Muscle of back (tissue), 10 donors: Measurements from ENCODE around the gene SLC16A13. TPM values are rescaled to one million over a fixed set of nuclear protein-coding genes. Genes with fewer than 3 reads are reported as not detected.

Experiments
- polyA plus RNA-seq, 10 donors: library from polyadenylated mRNA; unstranded; fragments of 120-200 nt; gene quantifications; one replicate each; pipeline ENCODE4 v1.2.1, GENCODE V29; 2013; ENCODE audit not compliant: insufficient read length in 10 of 10

The SLC16A13 gene
- polyA plus RNA-seq, 10 donors, result 0.62 to 2.4 (median 1.3) TPM

Other genes starting within 250 kb of the SLC16A13 start
- under 1 TPM in 2 of 10 donors, not detected in 8; 0.24 to 0.26 TPM for gene TEKT1, start 204.3 kb upstream of the SLC16A13 start, polyA plus RNA-seq
- 1 to 10 TPM in 7 of 10 donors, under 1 TPM in 3; 0.77 to 1.4 (median 1.1) TPM for gene ALOX12, start 40.0 kb upstream of the SLC16A13 start, polyA plus RNA-seq
- gene RNASEK, start 23.4 kb upstream of the SLC16A13 start, polyA plus RNA-seq, result 100 to 1,000 TPM; 101 to 126 (median 111) TPM
- 10 to 100 TPM; 15.5 to 25.4 (median 19.1) TPM for gene BCL6B, start 13.0 kb upstream of the SLC16A13 start, polyA plus RNA-seq
- under 1 TPM in 9 of 10 donors, not detected in 1; 0.11 to 0.48 (median 0.17) TPM for gene SLC16A11, start 8.1 kb downstream of the SLC16A13 start, polyA plus RNA-seq
- gene CLEC10A, start 44.2 kb downstream of the SLC16A13 start, polyA plus RNA-seq, result 1 to 10 TPM; 1.1 to 3.5 (median 1.7) TPM
- under 1 TPM in 9 of 10 donors, not detected in 1; 0.15 to 0.40 (median 0.34) TPM for gene ASGR2, start 78.8 kb downstream of the SLC16A13 start, polyA plus RNA-seq
- gene ASGR1, start 143.4 kb downstream of the SLC16A13 start, polyA plus RNA-seq, result 1 to 10 TPM; 1.6 to 6.5 (median 2.3) TPM
- 10 to 100 TPM; 15.3 to 31.0 (median 21.1) TPM for gene DLG4, start 183.8 kb downstream of the SLC16A13 start, polyA plus RNA-seq
- gene ACADVL, start 183.9 kb downstream of the SLC16A13 start, polyA plus RNA-seq, result 100 to 1,000 TPM; 178 to 376 (median 256) TPM
- gene DVL2, start 198.5 kb downstream of the SLC16A13 start, polyA plus RNA-seq, result 10 to 100 TPM; 24.5 to 40.5 (median 34.9) TPM
- 10 to 100 TPM; 28.1 to 46.1 (median 34.4) TPM for gene PHF23, start 203.4 kb downstream of the SLC16A13 start, polyA plus RNA-seq
- 100 to 1,000 TPM; 271 to 406 (median 306) TPM for gene GABARAP, start 206.4 kb downstream of the SLC16A13 start, polyA plus RNA-seq
- 100 to 1,000 TPM; 153 to 190 (median 180) TPM for gene CTDNEP1, start 215.7 kb downstream of the SLC16A13 start, polyA plus RNA-seq
- gene ELP5, start 216.2 kb downstream of the SLC16A13 start, polyA plus RNA-seq, result 10 to 100 TPM; 31.9 to 64.8 (median 35.7) TPM
- gene CLDN7, start 226.5 kb downstream of the SLC16A13 start, polyA plus RNA-seq, result 1 to 10 TPM in 5 of 10 donors, under 1 TPM in 5; 0.47 to 3.0 (median 1.1) TPM
- 10 to 100 TPM in 9 of 10 donors, 1 to 10 TPM in 1; 7.7 to 32.4 (median 26.1) TPM for gene SLC2A4, start 245.7 kb downstream of the SLC16A13 start, polyA plus RNA-seq